NCI-H1694 treated with DMSO at 0.1 percent for 48 hours (cell line): Measurements from ENCODE around the gene SGCG.

Experiments
- DNase-seq: peaks from one replicate; lab custom pipeline; 2025; lab: John Stamatoyannopoulos, UW

SGCG gene

DNA sequence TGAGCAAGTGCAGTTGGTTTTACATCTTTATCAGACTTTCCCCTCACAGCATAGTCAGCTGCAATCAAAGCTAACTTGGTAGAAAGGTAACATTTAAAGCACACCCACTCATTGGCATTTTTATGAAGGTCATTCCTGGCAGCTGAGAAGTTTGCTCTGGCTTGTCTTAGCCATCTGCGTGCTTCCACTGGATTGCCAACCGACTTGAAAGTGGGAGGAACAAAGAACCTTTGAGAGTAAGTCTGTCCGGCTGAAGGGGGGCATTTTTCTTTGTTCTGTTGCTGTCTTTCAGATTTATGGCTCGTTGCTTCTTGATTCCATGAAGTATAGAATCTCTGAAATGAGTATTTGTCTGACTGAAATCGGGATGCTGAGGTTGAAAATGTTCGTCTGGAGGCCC is 149.6 kb downstream of the SGCG start:
- DNase-seq: no peak

DNA sequence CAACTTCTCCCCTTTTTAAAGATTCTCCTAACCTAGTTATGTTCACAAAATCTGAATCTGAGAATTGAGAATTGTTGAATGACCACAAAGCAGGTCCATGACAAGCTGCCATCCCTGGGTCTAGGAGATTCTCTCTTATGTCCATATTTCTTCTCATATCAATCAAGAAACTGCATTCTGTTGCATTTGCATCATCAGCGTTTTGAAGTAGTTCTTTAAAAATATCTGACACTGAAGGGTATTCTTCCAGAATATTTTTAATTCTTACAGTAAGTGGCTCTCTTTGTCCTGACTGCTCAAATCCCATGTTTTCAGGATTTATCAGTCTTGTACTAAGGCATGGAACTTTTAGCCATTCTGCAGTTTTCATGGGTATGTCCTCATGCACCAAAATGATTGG is 158.4 kb downstream of the SGCG start:
- no peak for DNase-seq

DNA sequence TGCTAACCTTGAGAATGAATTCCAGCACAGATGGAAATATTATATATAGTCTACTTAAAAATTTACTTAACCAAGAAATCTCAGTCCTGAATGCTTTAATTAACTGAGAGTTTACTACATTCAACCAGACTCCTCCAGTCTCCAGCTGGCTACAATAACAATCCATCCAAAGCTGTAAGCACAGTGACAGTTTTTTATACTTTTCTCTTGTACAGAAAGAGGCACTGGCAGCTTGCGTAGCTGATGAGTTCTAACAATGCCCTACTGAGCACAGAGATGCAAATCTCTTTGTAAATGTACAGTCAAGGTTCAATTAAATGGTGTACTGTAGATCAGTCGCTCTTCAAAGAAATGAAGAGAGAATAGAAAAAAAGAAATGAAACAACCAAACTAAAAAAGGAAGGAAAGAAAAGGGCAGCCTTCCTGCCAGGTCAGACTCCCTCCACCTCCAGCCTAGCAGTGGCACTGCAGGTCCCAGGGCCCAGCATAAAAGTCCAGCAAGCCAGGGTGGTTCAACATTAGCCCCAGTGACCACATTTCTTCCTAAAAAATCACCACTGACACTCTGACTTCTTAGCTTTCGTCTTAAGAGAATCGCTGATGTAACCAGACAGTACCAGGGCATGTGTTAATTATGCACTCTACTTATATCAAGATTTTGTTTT is 164.3 kb downstream of the SGCG start:
- no peak for DNase-seq

DNA sequence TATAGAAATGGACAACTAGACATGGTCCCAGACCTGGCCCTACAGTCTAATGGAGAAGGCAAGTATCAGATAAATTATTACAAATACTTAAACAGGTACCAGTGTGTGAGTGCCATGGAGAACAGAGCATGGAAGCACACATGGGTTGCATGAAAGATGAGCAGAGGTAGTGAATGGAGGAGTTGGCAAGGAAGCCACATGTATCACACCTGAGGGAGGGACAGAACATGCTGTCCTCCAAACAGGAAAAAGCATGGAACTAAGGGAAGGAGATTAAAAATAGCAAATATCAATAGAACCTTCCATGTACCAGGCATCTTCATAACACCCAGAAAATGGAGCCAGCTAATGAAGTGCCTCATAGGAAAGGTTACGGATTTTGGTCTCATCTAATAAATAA is 166.8 kb downstream of the SGCG start:
- no peak for DNase-seq

DNA sequence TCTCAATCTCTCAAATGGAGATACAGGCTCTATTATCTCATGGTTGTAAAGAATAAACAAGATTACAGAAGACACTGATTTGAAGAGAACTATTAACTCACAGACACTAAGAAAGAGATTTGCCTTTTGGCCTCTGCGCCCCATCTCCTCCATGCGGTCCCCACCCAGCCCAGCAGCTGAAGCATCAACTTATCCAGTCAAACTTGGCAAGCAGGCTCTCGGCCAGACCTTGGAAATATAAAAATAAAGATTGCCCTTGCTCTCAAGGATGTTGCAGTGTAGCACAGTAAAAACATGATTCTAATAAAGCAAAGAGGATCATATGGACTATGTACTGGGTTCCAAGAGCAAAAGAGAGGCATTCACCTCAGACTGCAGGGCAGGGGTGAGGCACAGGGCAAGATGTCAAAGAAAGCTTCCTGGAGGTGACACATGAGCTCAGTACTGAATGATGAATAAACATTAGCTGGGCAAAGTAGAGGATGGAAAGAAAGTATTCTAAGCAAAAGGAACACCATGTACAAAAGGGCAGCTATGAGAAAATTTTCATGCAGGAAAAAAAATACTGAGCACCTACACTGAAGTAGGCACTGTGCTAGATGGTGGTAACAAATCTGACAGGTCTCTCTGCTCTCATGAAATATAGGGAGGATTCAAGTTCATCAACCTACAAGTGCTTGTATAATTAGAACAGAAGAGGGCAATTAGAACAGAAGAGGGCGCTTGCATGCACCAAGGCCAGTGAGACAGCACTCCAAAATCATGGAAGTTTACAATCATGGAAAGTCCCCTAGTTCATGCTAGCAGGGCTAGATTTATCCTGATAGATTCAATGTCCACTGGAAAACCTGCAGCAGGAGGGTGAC is 167.7 kb downstream of the SGCG start:
- DNase-seq: no peak

DNA sequence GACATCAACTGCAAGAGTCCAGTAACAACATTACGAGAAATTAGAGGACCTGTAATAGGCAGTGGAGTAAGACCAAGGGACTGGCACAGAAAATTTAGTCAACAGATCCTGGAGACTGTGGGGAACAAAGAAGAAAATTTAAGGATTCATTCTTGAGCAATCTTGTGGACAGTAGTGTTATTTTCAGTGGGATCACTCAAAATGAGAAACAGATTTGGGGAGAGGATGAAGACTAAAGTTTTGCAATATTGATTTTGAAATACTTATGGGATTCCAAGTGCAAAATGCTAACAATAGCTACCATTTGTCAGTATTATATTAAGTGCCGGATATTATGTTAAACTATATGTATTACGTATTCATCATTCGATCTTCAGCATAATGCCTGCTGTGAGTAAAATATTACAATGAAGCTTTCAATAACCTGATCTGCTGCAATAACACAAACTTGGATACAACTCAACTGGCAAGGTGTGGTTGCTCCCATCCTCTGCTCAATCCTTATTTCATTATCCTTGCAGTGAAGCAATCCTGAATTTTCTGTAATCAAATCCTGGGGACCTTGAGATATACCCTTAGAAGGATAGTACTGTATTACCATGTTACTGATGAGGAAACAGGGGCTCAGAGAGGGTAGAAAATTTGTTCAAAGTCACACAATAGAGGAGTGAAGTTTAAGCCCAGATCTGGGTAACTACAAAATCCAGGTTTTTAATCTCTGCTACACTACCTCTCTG is 168.6 kb downstream of the SGCG start:
- DNase-seq: no peak

DNA sequence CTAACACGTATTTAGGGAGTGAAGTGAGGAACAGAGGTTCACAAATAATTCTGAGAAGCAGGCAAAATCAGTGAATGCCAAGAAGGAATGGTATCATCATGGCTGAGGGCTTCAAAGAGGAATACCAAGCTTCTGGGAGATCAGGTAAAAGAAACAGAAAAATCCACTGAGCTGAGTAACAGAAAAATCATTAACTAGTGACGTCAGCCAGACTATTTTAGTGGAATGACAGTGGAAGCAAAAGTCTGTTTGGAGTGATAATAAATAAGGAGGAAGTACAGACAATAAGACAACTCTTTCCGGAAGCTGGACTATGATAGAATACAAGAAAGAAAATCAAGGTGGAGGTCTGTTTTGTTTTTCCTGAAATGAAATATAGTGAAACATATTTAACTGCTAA is 169.2 kb downstream of the SGCG start:
- DNase-seq: no peak

DNA sequence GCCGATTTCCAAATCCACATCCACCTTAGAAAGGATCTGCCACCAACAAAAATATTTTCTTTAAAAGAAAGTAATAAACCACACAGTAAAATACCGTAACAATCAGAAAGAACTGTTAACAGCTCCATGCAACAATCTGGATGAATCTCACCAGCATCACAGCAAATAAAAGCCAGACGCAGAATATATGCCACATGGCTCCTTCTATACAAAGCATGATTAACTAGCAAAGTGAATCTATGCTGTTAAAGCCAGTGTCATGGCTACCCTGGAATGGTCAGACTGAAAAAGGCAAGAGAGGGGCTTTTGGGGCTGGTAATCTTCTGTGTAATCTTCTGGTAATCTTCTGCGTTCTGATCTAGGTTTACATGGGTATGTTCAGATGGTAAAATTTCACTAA is 171.4 kb downstream of the SGCG start:
- no peak for DNase-seq

DNA sequence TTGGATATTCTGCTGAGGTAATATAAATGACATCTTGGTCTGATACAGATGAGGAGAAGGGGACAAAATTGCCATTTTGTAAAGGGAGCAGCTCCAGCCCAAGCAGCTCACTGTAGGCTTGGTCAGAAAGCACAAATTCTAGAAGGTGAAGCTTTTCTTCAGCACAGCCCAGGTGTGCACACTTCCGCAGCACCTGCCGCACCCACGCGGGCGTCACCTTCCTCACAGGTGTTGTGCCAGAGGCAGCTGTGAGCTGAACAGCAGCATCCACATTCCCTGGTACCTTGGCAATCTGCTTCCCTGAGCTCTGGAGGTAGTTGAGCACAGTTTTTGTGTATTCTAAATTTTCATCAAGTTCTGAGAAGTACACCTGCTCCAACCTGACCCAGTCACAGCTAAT is 173.7 kb downstream of the SGCG start:
- DNase-seq: no peak

DNA sequence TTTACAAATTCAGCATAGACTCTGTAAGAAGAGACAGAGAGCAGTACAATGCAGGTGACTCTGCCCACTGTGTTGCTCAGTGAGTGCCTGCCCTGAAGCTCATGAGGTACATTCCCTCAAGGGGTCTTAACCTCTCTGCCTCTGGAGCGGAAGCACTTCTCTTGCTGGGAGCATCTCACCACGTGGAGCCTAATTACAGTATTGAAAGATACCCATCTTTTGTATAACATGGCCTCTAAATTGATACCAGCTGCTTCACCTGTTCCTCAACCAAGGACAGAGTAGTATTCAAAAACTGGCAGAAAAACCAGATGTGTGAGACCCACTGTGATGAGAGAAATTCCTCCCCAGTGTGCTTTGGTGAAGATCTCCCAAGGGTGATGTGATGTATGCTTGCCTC is 175.6 kb downstream of the SGCG start:
- no peak for DNase-seq

DNA sequence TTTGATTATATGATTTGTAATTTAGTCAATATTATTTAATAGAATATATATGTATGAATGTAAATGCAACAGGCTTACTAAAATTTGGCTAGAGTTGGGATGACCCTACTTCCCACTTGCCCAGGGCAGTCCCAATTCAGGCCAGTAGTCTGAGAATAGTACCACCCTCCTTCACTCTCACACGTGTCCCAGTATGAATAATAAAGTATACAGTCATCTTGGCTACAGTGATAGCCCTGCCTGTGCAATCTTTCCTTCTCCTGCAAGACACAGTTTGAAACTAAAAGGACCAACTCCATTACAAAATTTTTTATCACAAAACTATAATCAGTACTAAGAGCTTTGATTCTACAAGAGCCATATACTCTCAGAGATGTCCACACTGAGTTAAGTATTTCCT is 176.6 kb downstream of the SGCG start:
- no peak for DNase-seq

DNA sequence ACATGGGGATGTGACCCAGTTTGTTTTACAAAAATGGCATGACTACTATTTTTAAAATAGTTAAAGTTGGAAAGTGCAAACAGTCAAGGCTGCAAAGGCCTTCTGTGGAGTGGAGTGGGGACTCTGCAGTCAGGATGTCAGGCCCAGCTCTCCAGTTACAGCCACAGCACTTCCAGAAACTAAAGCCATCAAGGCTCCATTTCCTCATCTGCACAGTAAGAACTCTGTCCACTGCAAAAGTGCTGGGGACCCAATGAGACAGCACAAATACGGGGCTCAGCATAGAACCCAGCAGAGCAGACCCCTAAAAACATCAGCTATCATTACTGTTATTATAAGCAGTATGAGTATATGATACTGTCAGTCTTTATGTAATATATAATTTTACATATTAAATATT is 179.1 kb downstream of the SGCG start:
- DNase-seq: no peak

DNA sequence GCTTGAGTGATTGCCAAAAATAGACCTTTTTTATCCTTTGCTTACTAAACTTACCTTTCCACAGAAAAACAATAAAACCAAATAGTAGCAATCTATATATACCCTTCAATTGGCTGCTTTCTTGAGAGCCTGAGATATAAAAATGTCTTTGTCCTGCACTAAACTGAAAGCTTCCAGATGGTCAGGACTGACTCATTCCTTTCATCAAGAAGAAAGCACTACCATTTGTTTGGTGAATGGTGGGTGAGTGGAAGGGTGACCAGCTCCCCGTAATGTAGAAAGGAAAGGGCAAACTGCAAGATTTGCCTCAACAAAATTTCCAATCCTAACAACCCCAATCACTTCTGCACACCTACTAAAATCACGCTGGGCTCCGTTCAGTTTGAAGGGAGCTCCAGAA is 184.9 kb downstream of the SGCG start:
- no peak for DNase-seq

DNA sequence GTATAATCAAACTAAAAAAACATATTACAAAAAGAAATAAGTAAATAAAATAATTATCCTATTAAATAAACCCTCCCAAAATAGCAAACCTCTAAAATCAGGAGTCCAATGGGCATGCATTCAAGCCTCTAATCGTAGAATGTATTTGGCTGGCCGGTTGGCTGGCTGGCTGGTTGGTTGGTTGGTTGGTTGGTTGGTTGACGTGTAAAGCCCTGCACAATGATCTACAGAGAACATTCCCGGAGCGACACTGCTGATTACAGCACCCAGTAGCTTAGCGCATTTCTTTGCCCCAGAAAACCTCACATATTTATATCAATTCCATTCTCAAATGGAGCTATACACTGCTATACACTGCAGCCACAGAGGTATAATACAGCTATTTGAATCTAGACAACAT is 187.1 kb downstream of the SGCG start:
- no peak for DNase-seq

DNA sequence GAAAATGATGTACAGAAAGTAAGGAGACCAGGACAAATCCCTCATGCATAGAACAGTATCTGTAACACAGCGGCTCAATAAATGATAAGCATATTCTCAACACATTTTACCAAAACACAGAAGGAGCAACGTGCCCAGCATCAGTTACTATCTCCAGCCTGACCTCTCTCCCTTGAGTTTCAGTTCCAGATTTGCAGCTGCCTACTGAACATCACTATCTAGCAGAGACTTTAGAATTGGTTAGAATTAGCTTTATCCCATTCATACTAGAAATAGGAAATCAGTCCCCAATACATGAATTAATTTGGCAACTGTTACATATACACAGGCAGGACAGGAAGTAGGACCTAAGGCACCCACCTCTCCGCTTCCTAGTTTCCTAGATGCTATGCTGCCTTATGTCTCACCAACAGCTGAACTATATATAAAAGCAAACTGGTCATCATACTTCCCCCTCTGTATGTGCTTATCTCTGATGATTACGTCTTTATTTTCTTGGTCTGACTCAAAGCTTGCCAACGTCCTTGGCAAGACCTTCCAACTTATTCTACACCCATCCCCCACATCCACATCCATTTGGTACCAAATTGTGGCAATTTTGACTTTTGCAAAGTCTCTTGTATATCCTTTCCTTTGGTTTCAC is 191.6 kb downstream of the SGCG start:
- no peak for DNase-seq
